K562 (cell line): Measurements from ENCODE around the gene MAP2K7. TPM values are rescaled to one million over a fixed set of nuclear protein-coding genes. Genes with fewer than 3 reads are reported as not detected.

Source experiments
- ATAC-seq: fragments of 200-7000 bp; cut with Tn5 transposase; 3 replicates; pipeline ENCODE4 v1.9.1; 2020; ENCODE audit warnings: moderate library complexity
- BruUV-seq: library from RNA; stranded (reverse); fragments of 400-500 nt; replicated peaks from 2 replicates; lab custom pipeline; 2021; lab: Mats Ljungman, UMichigan
- CTCF ChIA-PET: fragments of 300-600 bp; formaldehyde crosslinking; extraction: SDS; loops from one replicate; lab custom pipeline; 2021; ENCODE audit warnings: low intra/inter-chr PET ratio; lab: Yijun Ruan, JAX
- POLR2A ChIA-PET: fragments of 300-600, 350-650 bp; sonication (Branson Sonifier 250); formaldehyde crosslinking; extraction: SDS; loops from one replicate; lab custom pipeline; 2021; ENCODE audit warnings: antibody characterized with exemption, inconsistent platforms; lab: Yijun Ruan, JAX
- DNase-seq, 4 experiments: peaks; one replicate each; pipeline versions ENCODE4 v3.0.0 to v3.0.0-alpha.2; 2011 to 2018; ENCODE audit warnings: low spot score in 3 of 4, mixed read lengths in 3 of 4; ENCODE audit errors: extremely low read depth in 1 of 4
- FAIRE-seq: peaks from 2 replicates; lab custom pipeline; 2011; peaks lifted over from hg19 to GRCh38; lab: Jason Lieb, UNC
- H2AFZ ChIP-seq: 2 replicates; pipeline ENCODE4 v1.6.0; 2011; ENCODE audit warnings: low read depth, low read length, control low read depth, inconsistent platforms
- H3K27ac ChIP-seq: fragments of 200-600 bp; 3 replicates; pipeline ENCODE4 v1.8.0; 2011; ENCODE audit warnings: low read depth, mild to moderate bottlenecking, control low read depth, inconsistent platforms, low read length, moderate library complexity, mixed read lengths; ENCODE audit errors: extremely low read depth
- H3K27me3 ChIP-seq, 2 experiments: fragments of 300-600 bp in 1 of 2; 2 replicates in 1 of 2; 3 replicates in 1 of 2; pipeline versions ENCODE4 v1.6.0 to v1.8.0; 2011; ENCODE audit warnings: inconsistent platforms in 2 of 2, low read length in 2 of 2, mild to moderate bottlenecking in 1 of 2, mixed read lengths in 1 of 2, moderate library complexity in 1 of 2; ENCODE audit not compliant: control insufficient read depth in 2 of 2, insufficient read depth in 2 of 2
- H3K36me3 ChIP-seq: fragments of 300-600 bp; 3 replicates; pipeline ENCODE4 v1.8.0; 2011; ENCODE audit warnings: mild to moderate bottlenecking, low read length, inconsistent platforms; ENCODE audit not compliant: control insufficient read depth, insufficient read depth
- H3K4me1 ChIP-seq, 2 experiments: fragments of 200-600 bp in 1 of 2; replicated peaks in 1 of 2; 2 replicates in 1 of 2; 3 replicates in 1 of 2; pipeline versions ENCODE4 v1.5.1 to v1.8.0; 2011; ENCODE audit warnings: inconsistent platforms in 2 of 2, low read length in 2 of 2, mild to moderate bottlenecking in 1 of 2, mixed read lengths in 1 of 2, moderate library complexity in 1 of 2; ENCODE audit not compliant: control insufficient read depth in 2 of 2, insufficient read depth in 2 of 2
- H3K4me2 ChIP-seq: 2 replicates; pipeline ENCODE4 v1.6.1; 2011; ENCODE audit warnings: low read length, control low read depth, inconsistent platforms, mixed read lengths; ENCODE audit not compliant: insufficient read depth
- H3K4me3 ChIP-seq: fragments of 200-600 bp; sonication (generic), shearing (Covaris generic); 2 replicates; pipeline ENCODE4 v1.5.1; 2016; ENCODE audit warnings: control low read depth, inconsistent platforms
- H3K79me2 ChIP-seq: fragments of 200-600 bp; 3 replicates; pipeline ENCODE4 v1.8.0; 2011; ENCODE audit warnings: low read length, inconsistent platforms; ENCODE audit not compliant: control insufficient read depth, insufficient read depth
- H3K9ac ChIP-seq, 2 experiments: 2 replicates each; pipeline versions ENCODE4 v1.6.0 to v1.6.1; 2011; ENCODE audit warnings: low read depth in 2 of 2, low read length in 2 of 2, control low read depth in 1 of 2, inconsistent platforms in 1 of 2, mild to moderate bottlenecking in 1 of 2, mixed read lengths in 1 of 2; ENCODE audit not compliant: insufficient read depth in 1 of 2
- H3K9me1 ChIP-seq: one replicate; pipeline ENCODE4 v1.6.0; 2011; ENCODE audit warnings: inconsistent platforms, mild to moderate bottlenecking, low read length, moderate library complexity; ENCODE audit not compliant: control insufficient read depth, insufficient read depth
- H3K9me3 ChIP-seq: replicated peaks from 2 replicates; pipeline ENCODE4 v1.5.1; 2011; ENCODE audit warnings: low read depth, low read length, inconsistent platforms; ENCODE audit not compliant: control insufficient read depth, insufficient read depth
- H4K20me1 ChIP-seq: replicated peaks from 2 replicates; pipeline ENCODE4 v1.6.1; 2011; ENCODE audit warnings: low read length, inconsistent platforms, mixed read lengths; ENCODE audit not compliant: control insufficient read depth, insufficient read depth
- EGR1 ChIP-seq: fragments of 450-650 bp; conservative IDR thresholded peaks from 2 replicates; pipeline ENCODE4 v1.6.1; 2017; ENCODE audit warnings: mild to moderate bottlenecking
- GMEB1 ChIP-seq: fragments of 250-450 bp; sonication (Bioruptor Pico); IDR thresholded peaks from 2 replicates; pipeline ENCODE4 v1.4.0; 2020; ENCODE audit warnings: mild to moderate bottlenecking
- MEIS2 ChIP-seq: fragments of 450-650 bp; IDR thresholded peaks from 2 replicates; pipeline ENCODE4 v1.6.1; 2014; ENCODE audit warnings: mild to moderate bottlenecking; ENCODE audit not compliant: partially characterized antibody
- ZBTB40 ChIP-seq, 2 experiments: fragments of 450-650 bp in 1 of 2; sonication (generic) in 1 of 2; formaldehyde crosslinking in 1 of 2; IDR thresholded peaks; 2 replicates each; pipeline versions ENCODE4 v1.7.1 to v1.9.0; 2016 to 2022; ENCODE audit warnings: inconsistent platforms in 1 of 2, mild to moderate bottlenecking in 1 of 2, missing genetic modification reagents in 1 of 2
- ZNF354B ChIP-seq: fragments of 250-450 bp; sonication (Bioruptor Pico); IDR thresholded peaks from 2 replicates; pipeline ENCODE4 v1.4.0; 2020
- WGBS: fragments of 100-300 bp; shearing (Covaris generic); methylation state at CpG from one replicate; pipeline ENCODE4 v1.1.6; 2016; ENCODE audit warnings: low coverage, mixed read lengths; ENCODE audit not compliant: insufficient coverage; ENCODE audit errors: missing lambda C conversion rate; 5-methylcytosine and 5-hydroxymethylcytosine counted together
- in situ Hi-C: fragments of 300-500 bp; cut with MboI; formaldehyde crosslinking; loops from 4 replicates; pipeline ENCODE4 v1.15.0; 2018; ENCODE audit warnings: inconsistent platforms, mixed read lengths
- intact Hi-C: fragments of 100-400 bp; cut with micrococcal nuclease; formaldehyde crosslinking; loops from 2 replicates; pipeline ENCODE4 v1.14.2; 2022
- polyA plus RNA-seq, 8 experiments: library from polyadenylated mRNA; depleted of rRNA in 4 of 8; stranded (reverse) in 5 of 8; unstranded in 3 of 8; fragments of >200 nt; fragmentation: Nextera tagmentation in 2 of 8; fragmentation: Illumina TruSeq in 1 of 8; extraction: Ambion mirVana in 2 of 8; extraction: Trizol in 1 of 8; gene quantifications; 2 replicates each; pipeline versions ENCODE4 v1.2.1 to v1.2.3, GENCODE V29; 2011 to 2014; ENCODE audit warnings: inconsistent platforms in 1 of 8, missing spikeins in 1 of 8
- total RNA-seq, 7 experiments: library from RNA; depleted of rRNA in 6 of 7; stranded (reverse); fragments of >200 nt in 6 of 7; fragmentation: Illumina TruSeq in 2 of 7; extraction: Trizol in 2 of 7; gene quantifications; 2 replicates each; pipeline versions ENCODE4 v1.2.1 to v1.2.3, GENCODE V29; 2011 to 2021; ENCODE audit warnings: low replicate concordance in 1 of 7

Gene MAP2K7
- total and polyA plus RNA-seq, 9 of the 15 experiments (the other 6 are each of a cell fraction or from before 2014, with no cell fraction given) = 0.51 to 45.8 (median 14.1) TPM

- TF ChIP-seq GMEB1 (CRISPR knock-in tag) (peak; percentile 76), MEIS2 (peak; percentile 99)
These were observed at the start of gene MAP2K7 (continued) for GRCh38 chr19:7903244-7904073.

- TF ChIP-seq EGR1 (0 out of 2 replicates have a peak, but pooled peaks have one; percentile 9), ZNF354B (no peak), ZBTB40 (IDR thresholded peaks at IDR 0.05) (peak; percentile 26; the same call in 1 of the 2 replicates), ZBTB40 (CRISPR knock-in tag; IDR thresholded peaks at IDR 0.05) (no peak)
- H4K20me1 ChIP-seq = peaks cover 7% of the 10 kb centered on the region; the same call in 1 of the 2 replicates
- FAIRE-seq (no peak), ATAC-seq (no peak), DNase-seq (no peak)
- peaks cover 20 to 81% of the 10 kb centered on the region in 2 experiments for H3K4me1 ChIP-seq
- ChIA-PET CTCF (interaction anchor here (0.6 kb wide), 1 partner anchor 787 kb away, joined by 4 read pairs; no protein-coding TSS in a partner anchor), POLR2A (no interaction called here)
- no peak overlapping the region for H3K27ac ChIP-seq
- H3K27me3 ChIP-seq = peaks cover 5 to 16% of the 10 kb centered on the region in 2 experiments; a peak in 3 of 5 replicates
- no peaks in the 10 kb centered on the region for H3K36me3 ChIP-seq
- H3K9me1 ChIP-seq = peaks cover 6% of the 10 kb centered on the region
- H3K4me3 ChIP-seq = no peak overlapping the region
- H3K9ac ChIP-seq = peak overlapping the region in 1 of 2 experiments; percentile 69; a peak in 1 of 4 replicates
- in situ Hi-C loops (no loop called here), intact Hi-C loops (no loop called here)
- peak overlapping the region; percentile 34; the same call in 1 of the 2 replicates for H2AFZ ChIP-seq
- WGBS = 42% methylated on average over 25 of the region's 26 CpGs
- no peaks in the 10 kb centered on the region for H3K79me2 ChIP-seq
- no TSS peak for BruUV-seq
- no peak overlapping the region for H3K4me2 ChIP-seq
- no peaks in the 10 kb centered on the region for H3K9me3 ChIP-seq
These were observed 48.1 kb upstream of the MAP2K7 start for GRCh38 chr19:7855426-7856108.
